Hypothalamus (tissue), 51 donors: ENCODE data around the gene DCN.

Experiments used
- DNase-seq, 51 donors: peaks; one replicate each; lab custom pipeline; 2025; lab: John Stamatoyannopoulos, UW

DCN gene

DNA sequence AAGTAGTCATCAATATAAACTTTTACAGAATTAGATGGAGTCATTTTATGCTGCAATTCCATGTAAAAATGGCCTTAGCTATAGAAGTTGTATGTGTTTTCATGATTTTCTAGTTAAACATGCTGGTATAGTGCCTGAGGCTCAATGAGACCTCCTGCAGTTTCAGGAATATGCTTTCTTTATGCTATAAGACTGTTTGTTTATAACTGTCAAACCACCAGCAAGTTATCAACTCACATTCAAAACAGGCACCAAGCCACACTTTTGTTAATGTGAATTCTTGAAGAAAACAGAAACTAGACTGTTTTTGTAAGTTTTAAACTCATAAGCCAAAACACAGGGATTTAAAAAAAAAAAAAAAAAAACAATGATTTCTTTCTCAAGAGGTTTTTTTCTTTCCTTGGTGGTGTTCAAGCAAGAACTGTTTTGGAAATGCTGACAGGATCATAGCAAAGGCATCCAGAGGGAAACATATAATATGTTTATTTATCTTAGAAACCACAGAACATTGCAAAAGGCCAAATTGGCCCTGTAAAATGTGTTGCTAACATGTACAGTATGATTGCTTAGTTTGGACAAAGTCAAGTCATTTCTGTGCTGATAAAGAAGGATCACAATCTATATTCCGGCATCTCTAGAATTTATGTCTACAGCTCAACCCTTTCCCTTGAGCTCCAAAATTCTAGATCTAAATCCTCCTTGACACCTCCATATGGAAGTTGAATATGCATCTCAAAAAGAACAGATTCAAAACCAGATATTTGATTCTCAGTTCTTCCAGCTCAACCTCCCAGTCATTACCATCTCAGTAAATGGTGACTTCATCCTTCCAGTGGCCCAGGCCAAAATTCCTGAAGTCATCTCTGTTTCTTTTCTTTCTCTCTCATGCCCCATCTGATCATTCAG lies 42.3 kb downstream of the DCN start:
- no peak for DNase-seq

GRCh38 chr12:91139286-91139685 lies 43.3 kb downstream of the DCN start:
- DNase-seq, result no peak

DNA sequence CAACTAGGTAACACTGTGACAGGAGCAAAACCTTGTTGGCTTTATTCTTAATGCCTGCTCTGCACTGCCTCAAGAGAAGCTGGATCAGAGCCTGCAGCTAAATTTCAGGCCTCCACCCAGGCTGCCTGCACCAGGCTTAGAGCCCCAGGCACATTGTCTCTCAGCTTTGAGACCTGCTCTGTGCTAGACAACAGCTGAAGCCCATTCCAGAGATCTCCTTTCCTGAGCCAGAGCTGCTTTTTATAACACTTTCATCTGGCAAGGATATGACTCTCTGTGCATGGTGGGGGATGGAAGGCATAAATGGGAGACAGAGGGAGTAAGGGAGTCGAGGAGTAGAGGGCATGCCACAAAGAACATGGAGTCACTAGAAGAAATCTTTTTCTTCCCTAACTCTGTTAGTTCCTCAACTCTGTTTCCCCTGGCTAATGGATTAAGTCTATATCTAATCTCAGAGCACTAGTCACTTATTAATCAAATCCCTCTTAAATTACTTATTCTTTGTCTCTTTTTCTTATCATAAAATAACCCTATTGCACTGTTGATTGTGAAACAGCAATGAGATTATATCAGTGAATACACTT lies 44.2 kb downstream of the DCN start:
- DNase-seq, result no peak

GRCh38 chr12:91133871-91134270 lies 48.7 kb downstream of the DCN start:
- no peak for DNase-seq

GRCh38 chr12:91129662-91130362 lies 52.8 kb downstream of the DCN start:
- no peak for DNase-seq

DNA sequence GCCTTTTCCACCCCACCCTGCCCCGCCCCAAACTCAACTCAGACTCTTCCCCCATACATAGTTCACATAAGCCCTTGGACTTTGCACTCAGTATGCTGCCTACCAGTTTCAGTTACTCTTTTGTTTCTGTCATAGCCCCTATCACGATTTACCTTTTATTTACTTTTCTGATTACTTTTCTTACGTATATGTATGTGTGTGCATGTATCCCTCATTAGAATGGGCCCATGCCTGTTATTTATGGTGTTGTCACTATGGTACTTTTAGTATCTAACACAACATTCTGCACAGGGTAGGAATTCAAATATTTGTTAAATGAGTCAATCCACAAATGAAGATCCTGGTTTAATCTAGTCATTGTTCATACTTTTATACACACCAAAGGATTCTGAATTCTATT lies 54.9 kb downstream of the DCN start:
- no peak for DNase-seq

GRCh38 chr12:91127306-91127705 lies 55.3 kb downstream of the DCN start:
- no peak for DNase-seq

DNA sequence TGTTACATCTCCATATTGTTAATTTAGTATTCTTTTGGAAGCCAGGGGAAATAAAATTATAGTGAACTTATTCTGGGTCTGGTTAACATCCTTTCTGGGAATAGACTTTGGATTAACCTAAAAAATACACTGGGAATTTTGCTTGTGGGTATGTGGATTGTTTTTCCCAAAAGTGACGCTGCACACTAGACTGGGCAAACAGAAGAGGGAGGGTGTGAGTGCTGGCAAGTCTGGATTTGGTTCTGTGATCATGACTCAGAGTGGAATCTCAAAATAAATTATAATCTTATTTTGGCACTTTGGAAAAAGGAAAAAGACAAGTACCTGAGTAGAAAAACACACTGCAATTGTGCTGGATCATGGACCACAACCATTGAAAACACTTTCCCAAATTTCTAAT lies 56.1 kb downstream of the DCN start:
- DNase-seq, result no peak

- DNase-seq, result no peak
Observed at GRCh38 chr12:91123236-91123916, 59.2 kb downstream of the DCN start.

GRCh38 chr12:91120781-91121180 lies 61.8 kb downstream of the DCN start:
- no peak for DNase-seq

DNA sequence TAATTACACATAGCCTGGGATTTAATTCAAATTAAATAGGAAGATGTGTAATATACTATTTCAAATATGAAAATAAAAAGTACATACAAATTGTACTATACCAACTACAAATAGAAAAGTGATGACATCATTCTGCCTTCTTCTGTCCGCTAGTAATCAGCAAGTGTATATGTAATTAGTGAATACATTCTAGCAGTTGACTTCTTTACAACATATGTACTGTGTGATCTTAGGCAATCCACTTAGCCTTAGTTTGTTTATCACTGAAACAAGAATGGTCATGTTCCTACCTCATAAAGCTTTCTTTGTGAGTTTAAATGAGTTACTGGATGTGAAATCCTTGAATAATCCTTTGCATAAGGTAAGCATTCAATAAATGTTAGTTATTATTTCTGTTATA lies 63.5 kb downstream of the DCN start:
- DNase-seq, result no peak

DNA sequence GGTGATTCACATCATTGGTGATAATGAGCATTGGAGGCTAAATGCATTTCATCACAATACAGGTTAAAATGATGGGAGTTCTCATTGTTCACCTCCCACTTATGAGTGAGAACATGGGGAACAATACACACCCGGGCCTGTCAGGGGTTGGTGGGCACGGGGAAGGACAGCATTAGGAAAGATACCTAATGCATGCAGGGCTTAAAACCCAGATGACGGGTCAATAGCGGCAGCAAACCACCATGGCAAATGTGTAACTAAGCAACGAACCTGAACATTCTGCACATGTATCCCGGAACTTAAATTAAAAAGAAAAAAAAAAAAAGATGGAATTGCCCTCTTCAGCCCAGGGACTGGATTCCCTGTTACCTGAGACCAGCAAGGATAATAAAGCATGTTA lies 69.0 kb downstream of the DCN start:
- DNase-seq, result no peak

- peak in 2 of 51 donors; percentile 0 to 1 for DNase-seq
Observed at GRCh38 chr12:91111366-91112325, 71.0 kb downstream of the DCN start, which contains the start of gene LUM. Gene LUM (minus strand): TSS chr12:91111494. CDS start chr12:91108979, 2,515 bp downstream.

DNA sequence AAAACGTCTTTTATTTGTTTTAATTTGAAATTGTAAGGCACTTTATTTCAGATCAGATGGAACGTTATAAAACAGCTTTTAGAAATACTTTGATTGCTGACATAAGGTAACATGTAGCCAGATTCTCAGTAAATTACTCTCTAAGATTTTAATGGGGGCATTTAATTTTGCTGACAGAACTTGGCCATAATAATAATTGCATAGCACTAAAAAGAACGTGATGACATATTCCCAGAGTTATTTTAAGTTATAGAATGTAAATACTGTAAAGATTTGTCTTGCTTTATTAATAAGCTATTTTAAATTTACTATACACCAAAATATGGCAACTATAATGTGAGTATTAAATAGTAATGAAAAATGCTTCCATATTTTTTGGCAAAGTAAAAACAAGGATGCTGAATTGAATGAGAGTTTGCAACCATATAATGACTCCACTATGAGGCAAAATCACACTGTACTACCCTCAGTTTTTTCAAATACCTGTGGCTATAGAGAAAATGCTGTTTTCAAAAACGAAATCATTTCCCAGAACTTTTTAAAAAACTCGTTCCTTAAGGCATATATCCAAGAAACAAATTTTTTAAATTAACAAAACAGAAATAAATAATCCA lies 72.2 kb downstream of the DCN start:
- DNase-seq, result no peak

- no peak for DNase-seq
Observed at GRCh38 chr12:91109581-91110310, 72.9 kb downstream of the DCN start.

DNA sequence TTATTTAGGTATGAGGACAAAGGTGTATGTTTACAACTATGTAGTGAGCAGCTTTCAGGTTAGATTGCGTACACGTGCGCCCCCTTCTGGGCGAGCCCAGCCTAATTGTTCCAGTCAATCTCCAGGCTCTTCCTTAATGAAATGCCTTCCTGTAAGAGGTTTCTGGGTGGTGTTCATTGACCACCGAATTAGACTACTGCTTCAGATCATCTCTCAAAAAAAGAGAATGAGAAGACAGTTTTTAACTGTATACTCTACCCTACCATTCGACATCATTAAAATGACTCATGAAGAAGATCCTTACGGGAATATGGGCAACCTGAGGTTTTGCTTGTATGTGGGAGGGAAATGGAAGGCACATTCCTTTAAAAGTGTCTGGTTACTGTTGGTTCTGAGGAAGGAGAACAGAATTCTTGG lies 73.5 kb downstream of the DCN start:
- peak in 15 of 51 donors; percentile 0 to 52 (median 11) for DNase-seq

GRCh38 chr12:91108196-91108755 lies 74.3 kb downstream of the DCN start:
- DNase-seq, result no peak

- DNase-seq, result no peak
Observed at GRCh38 chr12:91106283-91106682, 76.3 kb downstream of the DCN start.
